HG02870 (cell line): ENCODE results near the gene ARSJ.

ENCODE experiments used
- ATAC-seq: cut with Tn5 transposase; IDR thresholded peaks from one replicate; pipeline ENCODE4 v1.9.1; 2021; ENCODE audit warnings: mild to moderate bottlenecking, moderate library complexity; ENCODE audit not compliant: unreplicated experiment

Gene ARSJ

GRCh38 chr4:113904877-113905276 is 74.6 kb downstream of the ARSJ start:
- no peak for ATAC-seq

GRCh38 chr4:113901994-113902787 is 77.3 kb downstream of the ARSJ start:
- ATAC-seq = no peak

- ATAC-seq = peak; percentile 91
These were observed 80.0 kb downstream of the ARSJ start for GRCh38 chr4:113899271-113900070.

GRCh38 chr4:113893546-113893945 is 85.9 kb downstream of the ARSJ start:
- no peak for ATAC-seq

- no peak for ATAC-seq
These were observed 91.4 kb downstream of the ARSJ start for GRCh38 chr4:113888006-113888405.

- no peak for ATAC-seq
These were observed 94.2 kb downstream of the ARSJ start for GRCh38 chr4:113885291-113885690.

- ATAC-seq = no peak
These were observed 94.8 kb downstream of the ARSJ start for GRCh38 chr4:113884655-113885054.

GRCh38 chr4:113882668-113883067 is 96.8 kb downstream of the ARSJ start:
- no peak for ATAC-seq

GRCh38 chr4:113881256-113881655 is 98.2 kb downstream of the ARSJ start:
- no peak for ATAC-seq

- ATAC-seq = no peak
These were observed 99.0 kb downstream of the ARSJ start for GRCh38 chr4:113880240-113881028.

GRCh38 chr4:113878668-113879067 is 100.8 kb downstream of the ARSJ start:
- no peak for ATAC-seq

GRCh38 chr4:113874480-113874879 is 105.0 kb downstream of the ARSJ start:
- no peak for ATAC-seq

GRCh38 chr4:113873508-113873907 is 105.9 kb downstream of the ARSJ start:
- ATAC-seq = no peak

- ATAC-seq = no peak
These were observed 106.8 kb downstream of the ARSJ start for GRCh38 chr4:113872426-113873260.

- no peak for ATAC-seq
These were observed 108.4 kb downstream of the ARSJ start for GRCh38 chr4:113871080-113871479.

- peak; percentile 91 for ATAC-seq
These were observed 109.6 kb downstream of the ARSJ start for GRCh38 chr4:113869743-113870375.

GRCh38 chr4:113866611-113867010 is 112.8 kb downstream of the ARSJ start:
- no peak for ATAC-seq

- no peak for ATAC-seq
These were observed 120.5 kb downstream of the ARSJ start for GRCh38 chr4:113858924-113859323.

GRCh38 chr4:113851816-113852215 is 127.6 kb downstream of the ARSJ start:
- ATAC-seq = no peak
